ENCODE data around the gene SLMAP. TPM values are rescaled to one million over a fixed set of nuclear protein-coding genes. Genes with fewer than 3 reads are reported as not detected.

Gene SLMAP
- total RNA-seq, 1 donor from 2014 or later = 53.2 TPM

DNA sequence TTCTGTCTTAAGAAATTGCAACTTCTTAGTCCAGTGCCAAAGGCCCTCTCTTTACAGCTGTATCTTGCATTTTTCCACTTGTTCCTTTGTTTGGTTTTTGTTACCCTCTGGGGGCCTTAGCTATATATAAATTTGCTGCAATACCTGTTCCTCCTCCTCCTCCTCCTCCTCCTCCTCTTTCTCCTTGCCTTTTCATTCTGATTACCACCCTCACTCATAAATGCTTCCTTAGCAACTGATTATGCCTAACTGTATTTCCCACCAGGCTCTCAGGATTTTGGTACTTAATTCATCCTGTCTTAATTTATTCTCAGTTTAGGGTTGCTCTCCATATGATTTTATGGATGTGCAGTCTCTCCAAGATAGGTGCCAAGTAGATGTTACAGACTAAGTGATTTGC is 65.7 kb downstream of the SLMAP start:
- Histone ChIP-seq H3K36me3 (ENCODE audit: control insufficient read depth in 3 of 3, insufficient read depth in 3 of 3, low read length in 3 of 3) (no peaks in the 10 kb centered on the region), H3K27me3 (ENCODE audit: control insufficient read depth in 3 of 3, insufficient read depth in 3 of 3, low read length in 3 of 3) (no peaks in the 10 kb centered on the region), H3K27ac (ENCODE audit: low read depth, low read length) (no peak overlapping the region), H3K4me3 (ENCODE audit: low read length in 3 of 3) (no peak overlapping the region), H3K4me1 (ENCODE audit: control insufficient read depth in 3 of 3, insufficient read depth in 3 of 3, low read length in 3 of 3) (peaks cover 15 to 28% (median 26%) of the 10 kb centered on the region in 3 donors), H3K9me3 (ENCODE audit: control insufficient read depth in 3 of 3, low read length in 3 of 3) (no peaks in the 10 kb centered on the region), H3K9ac (ENCODE audit: low read depth in 1 of 3, low read length in 3 of 3) (no peak overlapping the region)

DNA sequence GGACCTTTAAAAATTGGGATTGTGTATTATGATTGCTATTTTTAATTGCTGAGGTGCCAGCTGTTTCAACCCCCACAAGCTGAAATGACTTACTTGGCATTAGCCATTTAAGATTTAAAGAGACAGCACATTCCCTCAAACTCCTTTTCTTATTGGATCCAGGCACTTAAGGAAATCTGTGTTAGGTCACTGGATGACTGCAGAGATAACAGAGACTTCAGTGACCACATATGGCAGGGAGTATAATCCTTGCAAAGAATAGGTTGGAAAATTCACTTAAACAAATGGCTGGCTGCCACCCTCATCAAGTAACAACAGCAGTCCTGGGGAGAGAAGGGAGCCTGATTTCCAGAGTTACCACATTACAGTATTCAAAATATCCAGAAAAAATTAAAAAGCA is 66.6 kb downstream of the SLMAP start:
- Histone ChIP-seq H3K4me1 (ENCODE audit: control insufficient read depth in 3 of 3, insufficient read depth in 3 of 3, low read length in 3 of 3) (peaks cover 13 to 31% (median 30%) of the 10 kb centered on the region in 3 donors), H3K36me3 (ENCODE audit: control insufficient read depth in 3 of 3, insufficient read depth in 3 of 3, low read length in 3 of 3) (no peaks in the 10 kb centered on the region), H3K27ac (ENCODE audit: low read depth, low read length) (no peak overlapping the region), H3K27me3 (ENCODE audit: control insufficient read depth in 3 of 3, insufficient read depth in 3 of 3, low read length in 3 of 3) (no peaks in the 10 kb centered on the region), H3K9ac (ENCODE audit: low read depth in 1 of 3, low read length in 3 of 3) (no peak overlapping the region), H3K9me3 (ENCODE audit: control insufficient read depth in 3 of 3, low read length in 3 of 3) (no peaks in the 10 kb centered on the region), H3K4me3 (ENCODE audit: low read length in 3 of 3) (no peak overlapping the region)

DNA sequence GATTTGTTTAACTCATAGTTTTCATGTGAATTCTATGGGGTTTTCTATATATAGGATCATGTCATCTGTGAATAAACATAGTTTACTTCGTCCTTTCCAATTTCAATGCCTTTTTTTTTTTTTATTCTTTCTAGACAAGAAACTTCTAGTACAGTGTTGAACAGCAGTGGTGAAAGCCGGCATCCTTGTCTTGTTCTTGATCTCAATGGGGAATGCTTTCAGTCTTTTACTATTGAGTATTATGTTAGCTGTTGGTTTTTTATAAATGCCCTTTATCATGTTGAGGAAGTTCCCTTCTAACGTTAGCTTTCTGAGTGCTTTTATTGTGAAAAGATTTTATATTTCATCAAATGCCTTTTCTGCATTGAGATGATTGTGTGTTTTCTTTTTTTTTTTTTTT is 69.0 kb downstream of the SLMAP start:
- H3K36me3 ChIP-seq (ENCODE audit: control insufficient read depth in 3 of 3, insufficient read depth in 3 of 3, low read length in 3 of 3) = no peaks in the 10 kb centered on the region
- no peaks in the 10 kb centered on the region for H3K27me3 ChIP-seq (ENCODE audit: control insufficient read depth in 3 of 3, insufficient read depth in 3 of 3, low read length in 3 of 3)
- H3K27ac ChIP-seq (ENCODE audit: low read depth, low read length) = no peak overlapping the region

DNA sequence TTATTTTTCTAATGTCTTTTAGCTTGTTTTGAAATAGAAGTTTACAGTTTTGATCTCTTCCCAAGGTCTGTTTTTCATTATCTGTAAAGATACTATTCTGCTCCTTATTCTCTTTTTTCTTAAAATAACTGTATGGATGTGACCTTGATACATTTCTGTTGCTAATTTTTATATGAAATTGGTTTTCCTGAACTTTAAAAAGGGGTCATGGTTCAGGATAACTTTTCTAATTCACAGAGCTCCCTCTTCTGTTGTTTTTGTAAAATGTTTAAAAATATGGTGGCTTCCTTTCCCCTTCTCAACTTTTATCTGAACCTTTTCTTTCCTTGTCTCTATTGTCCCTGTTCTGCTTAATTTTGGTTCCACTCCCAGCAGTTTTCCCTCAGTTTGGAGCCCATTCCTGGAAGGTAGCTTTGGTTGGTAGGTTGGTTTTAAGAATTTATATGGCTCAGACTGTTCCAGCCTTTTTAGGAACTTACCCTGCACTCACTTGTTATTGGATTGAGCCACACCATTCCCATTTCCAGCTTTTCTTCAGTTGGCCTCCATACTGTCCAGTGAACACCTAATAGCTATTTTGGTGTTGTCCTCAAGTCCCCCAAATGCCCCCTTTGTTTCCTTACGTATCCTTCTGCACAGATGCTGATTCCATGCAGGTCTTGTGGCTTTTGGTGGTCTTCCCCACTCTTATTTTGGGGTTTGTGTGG is 70.3 kb downstream of the SLMAP start:
- no peaks in the 10 kb centered on the region for H3K36me3 ChIP-seq (ENCODE audit: control insufficient read depth in 3 of 3, insufficient read depth in 3 of 3, low read length in 3 of 3)
- no peak overlapping the region for H3K4me3 ChIP-seq (ENCODE audit: low read length in 3 of 3)
- H3K4me1 ChIP-seq (ENCODE audit: control insufficient read depth in 3 of 3, insufficient read depth in 3 of 3, low read length in 3 of 3) = peaks cover 13 to 29% (median 24%) of the 10 kb centered on the region in 3 donors
- H3K27ac ChIP-seq (ENCODE audit: low read depth, low read length) = no peak overlapping the region
- peak overlapping the region in 2 of 3 donors; percentile 6 to 17 for H3K9ac ChIP-seq (ENCODE audit: low read depth in 1 of 3, low read length in 3 of 3)
- no peaks in the 10 kb centered on the region for H3K27me3 ChIP-seq (ENCODE audit: control insufficient read depth in 3 of 3, insufficient read depth in 3 of 3, low read length in 3 of 3)
- no peaks in the 10 kb centered on the region for H3K9me3 ChIP-seq (ENCODE audit: control insufficient read depth in 3 of 3, low read length in 3 of 3)

More for the DNA sequence above, 69.0 kb downstream of the SLMAP start:
- no peak overlapping the region for H3K4me3 ChIP-seq (ENCODE audit: low read length in 3 of 3)
- H3K4me1 ChIP-seq (ENCODE audit: control insufficient read depth in 3 of 3, insufficient read depth in 3 of 3, low read length in 3 of 3) = peaks cover 13 to 35% (median 34%) of the 10 kb centered on the region in 3 donors
- no peak overlapping the region for H3K9ac ChIP-seq (ENCODE audit: low read depth in 1 of 3, low read length in 3 of 3)
- no peaks in the 10 kb centered on the region for H3K9me3 ChIP-seq (ENCODE audit: control insufficient read depth in 3 of 3, low read length in 3 of 3)

DNA sequence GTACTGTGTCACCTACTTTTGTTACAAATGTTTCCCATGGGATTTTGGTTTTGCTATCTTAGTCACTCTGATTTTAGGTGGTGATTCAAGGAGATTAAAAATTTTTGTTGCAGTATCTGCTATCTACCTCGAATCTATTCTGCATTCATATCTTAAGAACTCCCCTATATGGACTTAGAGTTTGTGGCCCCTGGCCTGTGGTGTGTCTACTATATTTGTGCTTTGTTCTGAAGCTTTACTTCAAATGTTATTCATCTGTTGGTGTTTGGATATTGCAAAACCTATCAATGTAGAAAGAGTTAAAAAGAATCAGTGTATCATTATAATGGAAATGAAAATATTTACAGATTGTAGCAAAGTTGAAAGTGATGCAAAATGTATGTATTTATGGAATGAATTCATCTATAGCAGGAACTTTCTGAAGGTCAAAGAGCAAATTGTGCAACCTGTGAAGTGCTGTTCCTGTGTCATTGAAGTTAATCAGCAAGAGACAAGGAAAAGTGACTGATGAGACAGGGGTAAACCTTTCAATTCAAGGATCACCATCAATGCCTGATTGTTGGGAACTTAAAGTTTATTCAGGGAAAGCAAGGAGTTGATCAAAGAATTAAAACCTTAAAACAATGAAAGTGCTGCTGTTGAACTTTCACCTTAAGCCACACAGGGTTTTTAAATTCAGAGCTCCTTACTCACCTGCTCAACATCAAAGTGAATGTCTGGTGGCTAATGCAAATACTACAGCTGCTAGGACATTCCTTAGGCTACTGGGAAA is 71.0 kb downstream of the SLMAP start:
- no peaks in the 10 kb centered on the region for H3K9me3 ChIP-seq (ENCODE audit: control insufficient read depth in 3 of 3, low read length in 3 of 3)
- H3K9ac ChIP-seq (ENCODE audit: low read depth in 1 of 3, low read length in 3 of 3) = peak overlapping the region in 1 of 3 donors; percentile 59
- H3K4me3 ChIP-seq (ENCODE audit: low read length in 3 of 3) = no peak overlapping the region
- H3K36me3 ChIP-seq (ENCODE audit: control insufficient read depth in 3 of 3, insufficient read depth in 3 of 3, low read length in 3 of 3) = peaks cover 0 to 4% (median 0%) of the 10 kb centered on the region in 3 donors
- no peak overlapping the region for H3K27ac ChIP-seq (ENCODE audit: low read depth, low read length)
- H3K4me1 ChIP-seq (ENCODE audit: control insufficient read depth in 3 of 3, insufficient read depth in 3 of 3, low read length in 3 of 3) = peaks cover 10 to 25% (median 19%) of the 10 kb centered on the region in 3 donors
- H3K27me3 ChIP-seq (ENCODE audit: control insufficient read depth in 3 of 3, insufficient read depth in 3 of 3, low read length in 3 of 3) = no peaks in the 10 kb centered on the region

DNA sequence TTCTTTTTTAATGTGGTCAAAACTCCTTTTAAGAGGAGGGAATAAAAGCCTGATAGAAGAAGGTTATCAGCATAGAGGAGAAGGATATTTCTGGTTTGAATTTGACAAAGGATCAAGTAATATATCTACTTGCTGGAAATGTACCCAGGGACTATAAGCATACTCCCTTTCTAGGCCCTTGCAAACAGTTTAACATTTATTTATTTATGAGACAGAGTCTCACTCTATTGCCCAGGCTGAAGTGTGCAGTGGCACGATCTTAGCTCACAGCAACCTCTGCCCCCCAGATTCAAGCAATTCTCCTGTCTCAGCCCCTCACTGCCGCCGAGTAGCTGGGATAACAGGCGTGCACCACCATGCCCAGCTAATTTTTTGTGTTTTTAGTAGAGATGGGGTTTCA is 71.6 kb downstream of the SLMAP start:
- peaks cover 0 to 4% (median 0%) of the 10 kb centered on the region in 3 donors for H3K36me3 ChIP-seq (ENCODE audit: control insufficient read depth in 3 of 3, insufficient read depth in 3 of 3, low read length in 3 of 3)
- no peak overlapping the region for H3K27ac ChIP-seq (ENCODE audit: low read depth, low read length)
- H3K9ac ChIP-seq (ENCODE audit: low read depth in 1 of 3, low read length in 3 of 3) = peak overlapping the region in 1 of 3 donors; percentile 59
- H3K27me3 ChIP-seq (ENCODE audit: control insufficient read depth in 3 of 3, insufficient read depth in 3 of 3, low read length in 3 of 3) = no peaks in the 10 kb centered on the region
- H3K4me1 ChIP-seq (ENCODE audit: control insufficient read depth in 3 of 3, insufficient read depth in 3 of 3, low read length in 3 of 3) = peaks cover 7 to 19% (median 19%) of the 10 kb centered on the region in 3 donors
- no peaks in the 10 kb centered on the region for H3K9me3 ChIP-seq (ENCODE audit: control insufficient read depth in 3 of 3, low read length in 3 of 3)
- no peak overlapping the region for H3K4me3 ChIP-seq (ENCODE audit: low read length in 3 of 3)

DNA sequence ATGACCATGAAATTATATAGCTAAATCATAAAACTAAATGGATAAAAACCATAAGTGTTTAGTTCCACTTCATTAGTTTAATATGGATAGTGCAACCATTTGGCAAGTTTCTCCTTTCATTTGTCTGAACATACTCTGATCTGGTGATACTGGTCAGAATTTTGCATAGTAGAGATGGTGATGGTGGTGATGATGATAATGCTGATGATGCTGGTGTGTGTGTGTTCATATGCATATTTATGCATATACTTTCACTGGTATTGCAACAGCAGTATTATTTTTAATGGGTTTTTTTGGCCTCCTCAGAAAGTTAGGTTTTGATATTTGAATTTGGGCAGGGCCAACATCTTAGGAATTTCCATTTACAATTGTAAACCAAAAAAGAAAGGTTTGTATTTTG is 76.4 kb downstream of the SLMAP start:
- peaks cover 0 to 4% (median 0%) of the 10 kb centered on the region in 3 donors for H3K36me3 ChIP-seq (ENCODE audit: control insufficient read depth in 3 of 3, insufficient read depth in 3 of 3, low read length in 3 of 3)
- H3K4me3 ChIP-seq (ENCODE audit: low read length in 3 of 3) = no peak overlapping the region
- H3K9ac ChIP-seq (ENCODE audit: low read depth in 1 of 3, low read length in 3 of 3) = no peak overlapping the region
- no peak overlapping the region for H3K27ac ChIP-seq (ENCODE audit: low read depth, low read length)
- peaks cover 0 to 4% (median 4%) of the 10 kb centered on the region in 3 donors for H3K4me1 ChIP-seq (ENCODE audit: control insufficient read depth in 3 of 3, insufficient read depth in 3 of 3, low read length in 3 of 3)
- H3K9me3 ChIP-seq (ENCODE audit: control insufficient read depth in 3 of 3, low read length in 3 of 3) = no peaks in the 10 kb centered on the region
- no peaks in the 10 kb centered on the region for H3K27me3 ChIP-seq (ENCODE audit: control insufficient read depth in 3 of 3, insufficient read depth in 3 of 3, low read length in 3 of 3)

DNA sequence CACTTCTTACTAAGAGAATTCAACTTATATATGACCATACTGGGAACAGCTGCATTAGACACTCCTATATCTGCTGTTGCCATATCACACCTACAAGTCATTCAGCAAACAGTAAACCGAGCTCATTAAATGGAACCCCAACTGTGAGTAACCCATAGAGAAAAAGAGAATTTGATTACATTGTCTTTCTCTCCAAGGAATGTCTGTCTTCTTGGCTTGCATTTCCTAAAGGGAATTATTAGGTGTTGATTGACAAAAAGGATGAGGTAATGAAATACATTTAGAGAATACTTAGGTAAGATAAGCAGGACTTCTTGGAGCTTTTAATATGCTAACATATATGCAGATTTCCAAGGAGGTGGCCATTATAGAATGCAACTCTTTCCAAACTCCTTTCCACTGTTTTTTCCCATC is 76.8 kb downstream of the SLMAP start:
- Histone ChIP-seq H3K9ac (ENCODE audit: low read depth in 1 of 3, low read length in 3 of 3) (no peak overlapping the region), H3K9me3 (ENCODE audit: control insufficient read depth in 3 of 3, low read length in 3 of 3) (no peaks in the 10 kb centered on the region), H3K36me3 (ENCODE audit: control insufficient read depth in 3 of 3, insufficient read depth in 3 of 3, low read length in 3 of 3) (peaks cover 0 to 4% (median 0%) of the 10 kb centered on the region in 3 donors), H3K27ac (ENCODE audit: low read depth, low read length) (no peak overlapping the region), H3K4me3 (ENCODE audit: low read length in 3 of 3) (no peak overlapping the region), H3K27me3 (ENCODE audit: control insufficient read depth in 3 of 3, insufficient read depth in 3 of 3, low read length in 3 of 3) (no peaks in the 10 kb centered on the region), H3K4me1 (ENCODE audit: control insufficient read depth in 3 of 3, insufficient read depth in 3 of 3, low read length in 3 of 3) (peaks cover 0 to 4% (median 1%) of the 10 kb centered on the region in 3 donors)

DNA sequence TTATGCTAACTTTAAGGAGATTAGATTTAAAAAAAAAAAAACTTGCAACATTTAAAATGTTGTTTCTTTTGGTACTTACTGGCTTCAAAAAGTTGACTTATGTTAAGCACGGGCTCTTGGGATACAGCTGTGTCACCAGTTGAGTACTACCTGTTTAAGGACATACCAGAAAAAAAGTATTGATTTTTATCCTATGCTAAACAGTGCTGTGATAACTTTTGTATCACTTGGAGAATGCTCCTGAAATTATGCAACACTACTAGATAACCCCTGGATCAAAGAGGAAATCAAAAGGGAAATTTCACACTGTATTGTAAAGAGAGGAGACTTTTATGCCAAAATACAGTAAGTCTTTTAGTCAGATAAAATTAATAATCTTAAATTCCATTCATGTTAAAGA is 77.7 kb downstream of the SLMAP start:
- Histone ChIP-seq H3K27ac (ENCODE audit: low read depth, low read length) (no peak overlapping the region), H3K4me3 (ENCODE audit: low read length in 3 of 3) (no peak overlapping the region), H3K9ac (ENCODE audit: low read depth in 1 of 3, low read length in 3 of 3) (no peak overlapping the region), H3K27me3 (ENCODE audit: control insufficient read depth in 3 of 3, insufficient read depth in 3 of 3, low read length in 3 of 3) (no peaks in the 10 kb centered on the region), H3K4me1 (ENCODE audit: control insufficient read depth in 3 of 3, insufficient read depth in 3 of 3, low read length in 3 of 3) (no peaks in the 10 kb centered on the region), H3K36me3 (ENCODE audit: control insufficient read depth in 3 of 3, insufficient read depth in 3 of 3, low read length in 3 of 3) (peaks cover 0 to 4% (median 0%) of the 10 kb centered on the region in 3 donors), H3K9me3 (ENCODE audit: control insufficient read depth in 3 of 3, low read length in 3 of 3) (no peaks in the 10 kb centered on the region)

DNA sequence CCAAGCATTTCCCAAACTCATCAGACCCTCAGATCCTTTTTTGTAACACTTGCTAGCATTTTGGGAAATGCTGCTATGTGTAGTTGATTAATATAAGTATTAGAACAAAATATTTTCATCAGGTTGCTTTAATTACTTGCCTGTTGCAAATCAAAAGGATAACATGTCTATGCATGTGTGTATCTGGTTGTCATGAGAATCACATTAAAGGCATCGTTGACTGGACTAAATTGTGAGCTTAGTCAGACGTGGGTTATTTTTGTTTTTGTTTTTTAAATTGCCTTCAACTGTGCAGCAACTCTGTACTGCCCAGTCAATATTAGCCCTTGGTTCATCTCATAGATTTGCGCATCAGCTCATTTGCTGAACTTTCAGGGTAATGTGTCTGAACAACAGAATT is 81.6 kb downstream of the SLMAP start:
- Histone ChIP-seq H3K4me3 (ENCODE audit: low read length in 3 of 3) (no peak overlapping the region), H3K27ac (ENCODE audit: low read depth, low read length) (no peak overlapping the region), H3K27me3 (ENCODE audit: control insufficient read depth in 3 of 3, insufficient read depth in 3 of 3, low read length in 3 of 3) (no peaks in the 10 kb centered on the region), H3K4me1 (ENCODE audit: control insufficient read depth in 3 of 3, insufficient read depth in 3 of 3, low read length in 3 of 3) (no peaks in the 10 kb centered on the region), H3K9me3 (ENCODE audit: control insufficient read depth in 3 of 3, low read length in 3 of 3) (no peaks in the 10 kb centered on the region), H3K9ac (ENCODE audit: low read depth in 1 of 3, low read length in 3 of 3) (no peak overlapping the region), H3K36me3 (ENCODE audit: control insufficient read depth in 3 of 3, insufficient read depth in 3 of 3, low read length in 3 of 3) (no peaks in the 10 kb centered on the region)

Measured in skeletal muscle tissue (tissue), 4 donors.